Liver (tissue), 3 donors: ENCODE results near the gene NGF.

Experiments
- HNF4A ChIP-seq, 2 donors: conservative IDR thresholded peaks; 2 replicates each; pipeline ENCODE4 v1.6.1; 2016; ENCODE audit warnings: antibody characterized with exemption in 2 of 2, mild to moderate bottlenecking in 2 of 2
- JUND ChIP-seq, 2 donors: IDR thresholded peaks; 2 replicates each; pipeline ENCODE4 v1.6.1; 2016; ENCODE audit warnings: antibody characterized with exemption in 2 of 2
- REST ChIP-seq: IDR thresholded peaks from 2 replicates; pipeline ENCODE4 v1.6.1; 2016; ENCODE audit warnings: antibody characterized with exemption, mild to moderate bottlenecking
- RXRA ChIP-seq, 2 donors: IDR thresholded peaks; 2 replicates each; pipeline ENCODE4 v1.6.1; 2017 to 2018; ENCODE audit warnings: antibody characterized with exemption in 2 of 2, mild to moderate bottlenecking in 1 of 2
- SP1 ChIP-seq: IDR thresholded peaks from 2 replicates; pipeline ENCODE4 v1.6.1; 2018; ENCODE audit warnings: antibody characterized with exemption, mild to moderate bottlenecking
- TF ChIP-seq, protein P1 (sequence below): fragments of 150-350 bp; IDR thresholded peaks from 2 replicates; pipeline ENCODE4 v1.5.1; 2017; ENCODE audit warnings: improper control_type of control experiment, low read depth, low read length; ENCODE audit not compliant: missing input control
- TF ChIP-seq, protein P2 (sequence below): IDR thresholded peaks from 2 replicates; pipeline ENCODE4 v1.6.1; 2016; ENCODE audit warnings: antibody characterized with exemption
- donor health status: healthy.
- donor health status: healthy.

DNA sequence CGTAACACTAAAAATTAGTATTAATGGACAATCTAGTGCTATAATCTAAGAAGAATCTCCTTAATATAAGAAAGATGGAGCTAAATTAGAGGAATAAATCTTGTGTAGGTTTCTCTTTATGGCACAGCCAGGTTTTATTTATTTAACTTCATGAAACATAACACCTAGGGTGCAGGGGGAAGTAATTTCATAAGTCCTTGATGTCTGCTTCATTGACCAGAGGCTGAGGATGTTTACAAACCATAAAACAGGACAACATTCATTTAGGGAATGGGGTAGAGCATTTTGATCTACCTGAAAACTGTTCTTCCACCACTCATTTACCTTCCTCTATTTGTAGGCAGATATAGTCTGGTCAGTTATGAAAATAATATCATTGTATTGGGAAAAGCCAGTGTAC, 95.5 kb downstream of the NGF start:
- TF ChIP-seq, protein P1, sequence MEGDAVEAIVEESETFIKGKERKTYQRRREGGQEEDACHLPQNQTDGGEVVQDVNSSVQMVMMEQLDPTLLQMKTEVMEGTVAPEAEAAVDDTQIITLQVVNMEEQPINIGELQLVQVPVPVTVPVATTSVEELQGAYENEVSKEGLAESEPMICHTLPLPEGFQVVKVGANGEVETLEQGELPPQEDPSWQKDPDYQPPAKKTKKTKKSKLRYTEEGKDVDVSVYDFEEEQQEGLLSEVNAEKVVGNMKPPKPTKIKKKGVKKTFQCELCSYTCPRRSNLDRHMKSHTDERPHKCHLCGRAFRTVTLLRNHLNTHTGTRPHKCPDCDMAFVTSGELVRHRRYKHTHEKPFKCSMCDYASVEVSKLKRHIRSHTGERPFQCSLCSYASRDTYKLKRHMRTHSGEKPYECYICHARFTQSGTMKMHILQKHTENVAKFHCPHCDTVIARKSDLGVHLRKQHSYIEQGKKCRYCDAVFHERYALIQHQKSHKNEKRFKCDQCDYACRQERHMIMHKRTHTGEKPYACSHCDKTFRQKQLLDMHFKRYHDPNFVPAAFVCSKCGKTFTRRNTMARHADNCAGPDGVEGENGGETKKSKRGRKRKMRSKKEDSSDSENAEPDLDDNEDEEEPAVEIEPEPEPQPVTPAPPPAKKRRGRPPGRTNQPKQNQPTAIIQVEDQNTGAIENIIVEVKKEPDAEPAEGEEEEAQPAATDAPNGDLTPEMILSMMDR = no peak
- TF ChIP-seq REST (no peak), JUND (IDR thresholded peaks at IDR 0.05) (no peak), SP1 (no peak), RXRA (IDR thresholded peaks at IDR 0.05) (no peak), HNF4A (conservative IDR thresholded peaks at IDR 0.05) (no peak)
- TF ChIP-seq, protein P2, sequence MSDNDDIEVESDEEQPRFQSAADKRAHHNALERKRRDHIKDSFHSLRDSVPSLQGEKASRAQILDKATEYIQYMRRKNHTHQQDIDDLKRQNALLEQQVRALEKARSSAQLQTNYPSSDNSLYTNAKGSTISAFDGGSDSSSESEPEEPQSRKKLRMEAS = no peak
